Calu3 (cell line): Measurements from ENCODE around the gene B4GALT2. TPM values are rescaled to one million over a fixed set of nuclear protein-coding genes. Genes with fewer than 3 reads are reported as not detected.

Experiments used
- BruUV-seq: library from RNA; stranded (reverse); fragments of 400-500 nt; replicated peaks from 2 replicates; lab custom pipeline; 2021; lab: Mats Ljungman, UMichigan
- CTCF ChIA-PET: fragments of 300-600 bp; sonication (Branson Sonifier 250); formaldehyde crosslinking; loops from one replicate; lab custom pipeline; 2022; ENCODE audit warnings: antibody characterized with exemption; lab: Charles Lee
- DNase-seq: peaks from one replicate; pipeline ENCODE4 v3.0.0; 2022
- H3K27ac Mint-ChIP-seq: one replicate; pipeline ENCODE4 v1.8.0; 2022; ENCODE audit warnings: mixed read lengths; ENCODE audit not compliant: unreplicated experiment
- H3K27me3 Mint-ChIP-seq: one replicate; pipeline ENCODE4 v1.8.0; 2022; ENCODE audit warnings: mixed read lengths; ENCODE audit not compliant: unreplicated experiment
- H3K36me3 Mint-ChIP-seq: one replicate; pipeline ENCODE4 v1.8.0; 2022; ENCODE audit warnings: mild to moderate bottlenecking, moderate library complexity, mixed read lengths; ENCODE audit not compliant: insufficient read depth, unreplicated experiment
- H3K4me1 Mint-ChIP-seq: one replicate; pipeline ENCODE4 v1.8.0; 2022; ENCODE audit warnings: mild to moderate bottlenecking, low read depth, mixed read lengths; ENCODE audit not compliant: unreplicated experiment
- H3K4me3 Mint-ChIP-seq: one replicate; pipeline ENCODE4 v1.8.0; 2022; ENCODE audit warnings: mild to moderate bottlenecking, low read depth, moderate library complexity, mixed read lengths; ENCODE audit not compliant: unreplicated experiment
- H3K9me3 Mint-ChIP-seq: one replicate; pipeline ENCODE4 v1.8.0; 2022; ENCODE audit warnings: low read depth, mixed read lengths; ENCODE audit not compliant: unreplicated experiment
- CTCF ChIP-seq: fragments of 200-600 bp; IDR thresholded peaks from one replicate; pipeline ENCODE4 v1.8.0; 2022; ENCODE audit warnings: antibody characterized with exemption; ENCODE audit not compliant: unreplicated experiment
- intact Hi-C: fragments of 100-400 bp; cut with micrococcal nuclease; formaldehyde crosslinking; loops from one replicate; pipeline ENCODE4 v1.10.0; 2022; ENCODE audit not compliant: unreplicated experiment
- total RNA-seq: library from RNA; stranded (reverse); gene quantifications from 2 replicates; pipeline ENCODE4 v1.2.3, GENCODE V29; 2022

The B4GALT2 gene
- total RNA-seq, 1 experiment from 2014 or later = 50.9 TPM

GRCh38 chr1:44031252-44032169 is 52.5 kb downstream of the B4GALT2 start, which contains the start of gene SLC6A9:
TSS of gene SLC6A9 (minus strand) at chr1:44031462. CDS start at chr1:44024277, 7,185 bp downstream.
- no peaks in the 10 kb centered on the region for H3K27me3 Mint-ChIP-seq
- peak within 1 kb of the TSS; percentile 94 for H3K27ac Mint-ChIP-seq
- peak within 1 kb of the TSS; percentile 90 for H3K4me3 Mint-ChIP-seq
- intact Hi-C loops = loop anchor here (2.0 kb wide), 1 partner anchor 19 kb away; no protein-coding TSS in a partner anchor
- no peak for TF ChIP-seq CTCF
- H3K4me1 Mint-ChIP-seq = peaks cover 42% of the 10 kb centered on the region
- peak; percentile 50 for DNase-seq
- no peaks in the 10 kb centered on the region for H3K9me3 Mint-ChIP-seq
- CTCF ChIA-PET = interaction anchor here (0.8 to 1.5 kb wide), 4 partner anchors 11 to 32 kb away, joined by 3 to 6 read pairs (median 4); no protein-coding TSS in a partner anchor
- peaks cover 39% of the 10 kb centered on the region for H3K36me3 Mint-ChIP-seq
- BruUV-seq = no TSS peak

- peak overlapping the region; percentile 94 for H3K27ac Mint-ChIP-seq
- no peaks in the 10 kb centered on the region for H3K9me3 Mint-ChIP-seq
- BruUV-seq = TSS peak; percentile 46
- intact Hi-C loops = no loop called here
- TF ChIP-seq CTCF = no peak
- DNase-seq = no peak
- peaks cover 39% of the 10 kb centered on the region for H3K36me3 Mint-ChIP-seq
- no peaks in the 10 kb centered on the region for H3K27me3 Mint-ChIP-seq
- peak overlapping the region; percentile 90 for H3K4me3 Mint-ChIP-seq
- H3K4me1 Mint-ChIP-seq = peaks cover 50% of the 10 kb centered on the region
- CTCF ChIA-PET = no interaction called here
These were observed 53.3 kb downstream of the B4GALT2 start for GRCh38 chr1:44032170-44032790.

GRCh38 chr1:44033041-44033575 is 54.1 kb downstream of the B4GALT2 start:
- CTCF ChIA-PET = interaction anchor here (0.6 kb wide), 1 partner anchor 182 kb away, joined by 3 read pairs; no protein-coding TSS in a partner anchor
- intact Hi-C loops = no loop called here
- Mint-ChIP-seq H3K9me3 (no peaks in the 10 kb centered on the region), H3K4me3 (no peak overlapping the region), H3K27me3 (no peaks in the 10 kb centered on the region), H3K27ac (no peak overlapping the region), H3K4me1 (peaks cover 45% of the 10 kb centered on the region), H3K36me3 (peaks cover 35% of the 10 kb centered on the region)
- BruUV-seq = no TSS peak
- TF ChIP-seq CTCF = no peak
- no peak for DNase-seq

- CTCF ChIA-PET = interaction anchor here (0.6 kb wide), 2 partner anchors 13 to 183 kb away, joined by 3 to 7 read pairs; no protein-coding TSS in a partner anchor
- BruUV-seq = no TSS peak
- Mint-ChIP-seq H3K27ac (no peak overlapping the region), H3K27me3 (no peaks in the 10 kb centered on the region), H3K4me1 (peaks cover 38% of the 10 kb centered on the region), H3K36me3 (peaks cover 29% of the 10 kb centered on the region), H3K4me3 (no peak overlapping the region), H3K9me3 (no peaks in the 10 kb centered on the region)
- intact Hi-C loops = no loop called here
- no peak for DNase-seq
- no peak for TF ChIP-seq CTCF
These were observed 54.7 kb downstream of the B4GALT2 start for GRCh38 chr1:44033756-44034155.
